Adrenal gland (tissue), 12 donors: ENCODE measurements around the gene CELSR2. TPM values are rescaled to one million over a fixed set of nuclear protein-coding genes. Genes with fewer than 3 reads are reported as not detected.
"Not testable (repeated sequence)": the region's sequence is repeated elsewhere in the genome, so short reads cannot be mapped to it uniquely, and the experiment has no call there.

Experiments
- DNase-seq, 7 donors: peaks; one replicate each; pipeline ENCODE4 v3.0.0-alpha.2; 2019 to 2020
- H3K27ac ChIP-seq, 5 donors: fragments of 200-600 bp; sonication (generic) in 4 of 5; 1 replicate in 3 of 5; 2 replicates in 2 of 5; pipeline versions ENCODE4 v1.5.1 to v1.8.0; 2016 to 2020; ENCODE audit warnings: mild to moderate bottlenecking in 1 of 5
- H3K27me3 ChIP-seq: fragments of 200-600 bp; 2 replicates; pipeline ENCODE4 v1.8.0; 2021
- H3K36me3 ChIP-seq, 2 donors: fragments of 200-600 bp; replicated peaks in 1 of 2; 1 replicate in 1 of 2; 2 replicates in 1 of 2; pipeline versions ENCODE4 v1.5.1 to v1.8.0; 2018 to 2022
- H3K4me1 ChIP-seq, 2 donors: fragments of 200-600 bp; replicated peaks in 1 of 2; 1 replicate in 1 of 2; 2 replicates in 1 of 2; pipeline versions ENCODE4 v1.5.1 to v1.8.0; 2018 to 2021
- H3K4me3 ChIP-seq, 4 donors: fragments of 200-600 bp; sonication (generic) in 3 of 4; one replicate each; pipeline ENCODE4 v1.5.1; 2016 to 2018
- H3K9me3 ChIP-seq, 3 donors: fragments of 200-600 bp; sonication (generic) in 1 of 3; replicated peaks in 1 of 3; 1 replicate in 2 of 3; 2 replicates in 1 of 3; pipeline versions ENCODE4 v1.5.1 to v1.8.0; 2016 to 2021
- CTCF ChIP-seq, 6 experiments: fragments of 450-650 bp in 4 of 6; fragments of 200-600 bp in 2 of 6; sonication (generic) in 1 of 6; IDR thresholded peaks; 1 replicate in 5 of 6; 2 replicates in 1 of 6; pipeline versions ENCODE4 v1.5.1 to v1.8.0; 2016 to 2021; ENCODE audit warnings: antibody characterized with exemption in 6 of 6, mild to moderate bottlenecking in 2 of 6, moderate library complexity in 1 of 6
- POLR2A ChIP-seq, 2 donors: fragments of 450-650 bp; IDR thresholded peaks; one replicate each; pipeline ENCODE4 v1.6.1; 2017; ENCODE audit warnings: antibody characterized with exemption in 2 of 2, mild to moderate bottlenecking in 2 of 2, moderate library complexity in 1 of 2
- WGBS, 4 donors: extraction: QIAGEN DNeasy Blood & Tissue Kit in 2 of 4; methylation state at CpG; one replicate each; pipeline versions ENCODE4 v1.1.5 to v1.1.7; 2013 to 2017; 5-methylcytosine and 5-hydroxymethylcytosine counted together
- intact Hi-C, 2 donors: fragments of 100-400 bp; cut with DNase I; formaldehyde crosslinking; loops; one replicate each; pipeline versions ENCODE4 v1.14.1 to v1.15.0; 2022 to 2023
- polyA plus RNA-seq, 3 donors: library from polyadenylated mRNA; stranded (reverse); fragments of 200-250 nt in 2 of 3; fragments of 350-450 nt in 1 of 3; fragmentation: Illumina TruSeq in 1 of 3; extraction: RNeasy Lipid Tissue Mini Kit (QIAGEN cat#74804) in 1 of 3; gene quantifications; one replicate each; pipeline ENCODE4 v1.2.3, GENCODE V29; 2013 to 2014
- total RNA-seq, 9 donors: library from RNA; depleted of rRNA in 4 of 9; stranded (reverse); fragments of >200 nt in 4 of 9; fragments of 120-200 nt in 1 of 9; fragmentation: NEBNext Ultra II Directional in 1 of 9; extraction: Animal tissue kit (Norgen Biotek cat#: 25700) in 1 of 9; gene quantifications; one replicate each; pipeline versions ENCODE4 v1.1.0 to v1.2.4, GENCODE V29; 2013 to 2023
- donor health status: healthy with polysubstance abuse.
- donor health status: Bipolar disorder and iron deficiency.
- donor health status: DM: yes; HTN: yes; CAD: no.
- donor health status: DM: no; HTN: no; CAD: no.
- donor health status: DM: no; HTN: no; CAD: no.
- donor health status: DM: yes; HTN: yes; CAD: no.

Gene CELSR2
- total and polyA plus RNA-seq, 12 donors, result 0.89 to 9.1 (median 5.1) TPM

- intact Hi-C loops, result no loop called here
- peaks cover 0 to 17% of the 10 kb centered on the region in 2 donors for H3K4me1 ChIP-seq
- no peaks in the 10 kb centered on the region for H3K9me3 ChIP-seq
- H3K27ac ChIP-seq, result peak overlapping the region; percentile 73 to 94 (median 83)
- no peaks in the 10 kb centered on the region for H3K27me3 ChIP-seq
- H3K4me3 ChIP-seq, result peak overlapping the region; percentile 15 to 69 (median 42)
- 41 to 47% (median 45%) methylated on average over 17 of the region's 17 CpGs for WGBS, 4 donors
- no peaks in the 10 kb centered on the region for H3K36me3 ChIP-seq
- TF ChIP-seq CTCF (IDR thresholded peaks at IDR 0.05) (no peak), POLR2A (IDR thresholded peaks at IDR 0.05) (no peak)
- DNase-seq, result no peak
Measured at GRCh38 chr1:109283748-109284600, 34.6 kb downstream of the CELSR2 start.

- H3K4me3 ChIP-seq, intact Hi-C loops, H3K36me3 ChIP-seq, DNase-seq, H3K27me3 ChIP-seq, H3K9me3 ChIP-seq, H3K27ac ChIP-seq: not testable (repeated sequence)
- WGBS, 4 donors, result 83 to 89% (median 85%) methylated on average over 5 of the region's 5 CpGs
- H3K4me1 ChIP-seq, result peaks cover 0 to 16% of the 10 kb centered on the region in 2 donors
Measured at GRCh38 chr1:109286762-109287161, 37.4 kb downstream of the CELSR2 start.

- 85 to 93% (median 87%) methylated on average over 1 of the region's 1 CpG for WGBS, 4 donors
- no peak for TF ChIP-seq CTCF (IDR thresholded peaks at IDR 0.05)
- TF ChIP-seq POLR2A (IDR thresholded peaks at IDR 0.05), result no peak
- Histone ChIP-seq H3K27ac (no peak overlapping the region), H3K4me1 (no peaks in the 10 kb centered on the region), H3K4me3 (no peak overlapping the region), H3K27me3 (no peaks in the 10 kb centered on the region), H3K9me3 (no peaks in the 10 kb centered on the region), H3K36me3 (no peaks in the 10 kb centered on the region)
- intact Hi-C loops, result no loop called here
- no peak for DNase-seq
Measured at GRCh38 chr1:109290137-109290536, 40.8 kb downstream of the CELSR2 start.

GRCh38 chr1:109290998-109291397 lies 41.7 kb downstream of the CELSR2 start:
- Histone ChIP-seq H3K27ac (no peak overlapping the region), H3K36me3 (no peaks in the 10 kb centered on the region), H3K4me1 (no peaks in the 10 kb centered on the region), H3K9me3 (no peaks in the 10 kb centered on the region), H3K27me3 (no peaks in the 10 kb centered on the region), H3K4me3 (no peak overlapping the region)
- intact Hi-C loops, result no loop called here
- no peak for TF ChIP-seq CTCF (IDR thresholded peaks at IDR 0.05)
- TF ChIP-seq POLR2A (IDR thresholded peaks at IDR 0.05), result no peak
- WGBS, 4 donors, result 73 to 80% (median 78%) methylated on average over 6 of the region's 6 CpGs
- DNase-seq, result peak in 2 of 7 donors; percentile 33 to 52

- Histone ChIP-seq H3K27ac (no peak overlapping the region), H3K4me1 (no peaks in the 10 kb centered on the region), H3K27me3 (no peaks in the 10 kb centered on the region), H3K4me3 (no peak overlapping the region), H3K9me3 (no peaks in the 10 kb centered on the region), H3K36me3 (no peaks in the 10 kb centered on the region)
- intact Hi-C loops, result no loop called here
- no peak for DNase-seq
- TF ChIP-seq CTCF (IDR thresholded peaks at IDR 0.05), result no peak
- no peak for TF ChIP-seq POLR2A (IDR thresholded peaks at IDR 0.05)
- WGBS, 4 donors, result 75 to 86% (median 79%) methylated on average over 9 of the region's 9 CpGs
Measured at GRCh38 chr1:109292364-109292763, 43.0 kb downstream of the CELSR2 start.
